Ishikawa (cell line): ENCODE measurements around the gene ELP4.

ENCODE experiments used
- CEBPB ChIP-seq: IDR thresholded peaks from 2 replicates; pipeline ENCODE4 v1.6.1; 2012
- CREB1 ChIP-seq: IDR thresholded peaks from 2 replicates; pipeline ENCODE4 v1.6.1; 2012; ENCODE audit warnings: low read depth
- EGR1 ChIP-seq: IDR thresholded peaks from 2 replicates; pipeline ENCODE4 v1.6.1; 2012
- EP300 ChIP-seq: IDR thresholded peaks from 2 replicates; pipeline ENCODE4 v1.6.1; 2012; ENCODE audit warnings: borderline replicate concordance
- FOXM1 ChIP-seq: IDR thresholded peaks from 2 replicates; pipeline ENCODE4 v1.6.1; 2012; ENCODE audit warnings: low read depth, borderline replicate concordance
- NFIC ChIP-seq: IDR thresholded peaks from 2 replicates; pipeline ENCODE4 v1.6.1; 2012
- RAD21 ChIP-seq: IDR thresholded peaks from 2 replicates; pipeline ENCODE4 v1.6.1; 2012; ENCODE audit warnings: low read depth
- TAF1 ChIP-seq: IDR thresholded peaks from 2 replicates; pipeline ENCODE4 v1.6.1; 2012; ENCODE audit warnings: low read depth, mild to moderate bottlenecking
- TCF12 ChIP-seq: IDR thresholded peaks from 2 replicates; pipeline ENCODE4 v1.6.1; 2012; ENCODE audit warnings: low read depth
- TEAD4 ChIP-seq: IDR thresholded peaks from 2 replicates; pipeline ENCODE4 v1.6.1; 2012
- YY1 ChIP-seq: IDR thresholded peaks from 2 replicates; pipeline ENCODE4 v1.6.1; 2012; ENCODE audit warnings: low read depth
- ZBTB7A ChIP-seq: IDR thresholded peaks from 2 replicates; pipeline ENCODE4 v1.6.1; 2012; ENCODE audit warnings: low read depth
- TF ChIP-seq, protein P1 (sequence below): IDR thresholded peaks from 2 replicates; pipeline ENCODE4 v1.6.1; 2012; ENCODE audit warnings: low read depth, mild to moderate bottlenecking
- TF ChIP-seq, protein P2 (sequence below): IDR thresholded peaks from 2 replicates; pipeline ENCODE4 v1.6.1; 2012
- TF ChIP-seq, protein P3 (sequence below): IDR thresholded peaks from 2 replicates; pipeline ENCODE4 v1.6.1; 2012

The ELP4 gene

DNA sequence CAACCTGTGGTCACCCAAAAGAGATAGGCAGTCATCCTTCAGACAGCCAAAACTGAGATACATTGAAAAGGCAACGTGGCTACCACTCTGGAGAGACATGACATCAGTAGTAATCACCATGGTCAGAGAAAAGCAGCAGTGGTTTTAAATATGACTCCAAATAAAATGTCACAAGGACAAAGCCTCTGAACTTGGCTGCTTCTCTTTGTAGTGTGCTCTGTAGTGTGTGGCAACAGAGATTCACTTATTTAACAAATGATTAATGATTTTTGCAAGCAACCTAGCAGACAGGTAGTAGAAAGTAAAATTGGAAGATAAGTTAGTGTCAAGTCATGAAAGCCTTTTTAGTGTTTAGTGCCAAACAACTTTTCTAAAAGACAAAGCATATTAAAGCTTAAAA is 238.0 kb downstream of the ELP4 start:
- TF ChIP-seq RAD21 (no peak), ZBTB7A (no peak), EP300 (no peak), TEAD4 (no peak), TAF1 (no peak), TCF12 (no peak), CEBPB (no peak)
- TF ChIP-seq, protein P1, sequence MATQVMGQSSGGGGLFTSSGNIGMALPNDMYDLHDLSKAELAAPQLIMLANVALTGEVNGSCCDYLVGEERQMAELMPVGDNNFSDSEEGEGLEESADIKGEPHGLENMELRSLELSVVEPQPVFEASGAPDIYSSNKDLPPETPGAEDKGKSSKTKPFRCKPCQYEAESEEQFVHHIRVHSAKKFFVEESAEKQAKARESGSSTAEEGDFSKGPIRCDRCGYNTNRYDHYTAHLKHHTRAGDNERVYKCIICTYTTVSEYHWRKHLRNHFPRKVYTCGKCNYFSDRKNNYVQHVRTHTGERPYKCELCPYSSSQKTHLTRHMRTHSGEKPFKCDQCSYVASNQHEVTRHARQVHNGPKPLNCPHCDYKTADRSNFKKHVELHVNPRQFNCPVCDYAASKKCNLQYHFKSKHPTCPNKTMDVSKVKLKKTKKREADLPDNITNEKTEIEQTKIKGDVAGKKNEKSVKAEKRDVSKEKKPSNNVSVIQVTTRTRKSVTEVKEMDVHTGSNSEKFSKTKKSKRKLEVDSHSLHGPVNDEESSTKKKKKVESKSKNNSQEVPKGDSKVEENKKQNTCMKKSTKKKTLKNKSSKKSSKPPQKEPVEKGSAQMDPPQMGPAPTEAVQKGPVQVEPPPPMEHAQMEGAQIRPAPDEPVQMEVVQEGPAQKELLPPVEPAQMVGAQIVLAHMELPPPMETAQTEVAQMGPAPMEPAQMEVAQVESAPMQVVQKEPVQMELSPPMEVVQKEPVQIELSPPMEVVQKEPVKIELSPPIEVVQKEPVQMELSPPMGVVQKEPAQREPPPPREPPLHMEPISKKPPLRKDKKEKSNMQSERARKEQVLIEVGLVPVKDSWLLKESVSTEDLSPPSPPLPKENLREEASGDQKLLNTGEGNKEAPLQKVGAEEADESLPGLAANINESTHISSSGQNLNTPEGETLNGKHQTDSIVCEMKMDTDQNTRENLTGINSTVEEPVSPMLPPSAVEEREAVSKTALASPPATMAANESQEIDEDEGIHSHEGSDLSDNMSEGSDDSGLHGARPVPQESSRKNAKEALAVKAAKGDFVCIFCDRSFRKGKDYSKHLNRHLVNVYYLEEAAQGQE: no peak
- TF ChIP-seq, protein P2, sequence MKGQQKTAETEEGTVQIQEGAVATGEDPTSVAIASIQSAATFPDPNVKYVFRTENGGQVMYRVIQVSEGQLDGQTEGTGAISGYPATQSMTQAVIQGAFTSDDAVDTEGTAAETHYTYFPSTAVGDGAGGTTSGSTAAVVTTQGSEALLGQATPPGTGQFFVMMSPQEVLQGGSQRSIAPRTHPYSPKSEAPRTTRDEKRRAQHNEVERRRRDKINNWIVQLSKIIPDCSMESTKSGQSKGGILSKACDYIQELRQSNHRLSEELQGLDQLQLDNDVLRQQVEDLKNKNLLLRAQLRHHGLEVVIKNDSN: no peak

DNA sequence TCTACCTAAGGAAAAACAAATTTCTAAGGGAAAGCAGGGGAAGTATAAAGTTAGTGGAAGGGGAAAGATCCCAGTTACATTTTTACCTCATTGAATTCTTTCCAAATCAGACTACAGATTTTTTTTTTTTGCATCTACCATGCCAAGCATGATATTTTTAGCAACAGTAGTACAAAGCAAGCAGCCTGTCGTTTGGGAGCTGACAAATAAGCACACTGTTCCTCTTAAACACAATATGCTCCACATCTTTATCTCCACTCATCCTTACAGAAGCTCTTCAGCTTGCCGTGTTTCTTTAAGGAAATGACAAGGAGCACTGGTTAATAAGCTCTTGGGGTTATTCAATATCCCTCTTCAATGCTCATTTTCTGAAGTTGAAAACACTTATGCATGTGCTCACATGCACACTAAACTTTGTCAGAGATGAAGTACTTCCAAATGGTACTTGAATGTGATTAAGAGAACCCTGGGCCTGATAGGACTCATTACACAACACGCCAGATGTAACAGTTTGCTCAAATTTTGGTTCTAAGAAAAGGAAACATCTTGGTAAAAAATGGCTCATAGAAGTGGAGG is 247.8 kb downstream of the ELP4 start:
- TF ChIP-seq RAD21: no peak
- TF ChIP-seq, protein P3, sequence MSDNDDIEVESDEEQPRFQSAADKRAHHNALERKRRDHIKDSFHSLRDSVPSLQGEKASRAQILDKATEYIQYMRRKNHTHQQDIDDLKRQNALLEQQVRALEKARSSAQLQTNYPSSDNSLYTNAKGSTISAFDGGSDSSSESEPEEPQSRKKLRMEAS: no peak
- TF ChIP-seq FOXM1: no peak
- TF ChIP-seq EGR1: no peak
- TF ChIP-seq, protein P2: no peak
- no peak for TF ChIP-seq ZBTB7A
- no peak for TF ChIP-seq TCF12
- TF ChIP-seq TAF1: no peak

DNA sequence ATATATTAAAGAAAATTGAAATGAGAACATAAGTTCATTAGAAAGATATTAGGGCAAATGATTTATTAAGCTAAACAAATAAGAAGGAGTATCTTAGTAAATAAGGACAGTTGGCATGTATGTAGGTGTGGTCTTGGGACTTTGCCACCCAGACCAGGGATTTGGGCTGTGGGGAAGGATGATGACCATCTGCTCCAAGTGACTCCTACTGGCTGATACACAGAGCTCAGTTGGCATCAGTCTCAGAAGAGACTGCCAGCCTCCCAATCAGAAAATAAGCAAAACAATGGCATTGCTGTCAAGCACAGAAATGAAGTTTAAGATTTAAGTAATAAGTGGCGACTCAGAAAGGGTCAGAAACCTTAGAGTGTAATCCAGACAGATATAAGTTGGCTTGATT is 252.1 kb downstream of the ELP4 start:
- TF ChIP-seq CREB1 (no peak), CEBPB (no peak), TAF1 (no peak), EGR1 (no peak), TCF12 (no peak), NFIC (no peak), FOXM1 (no peak), RAD21 (no peak), ZBTB7A (no peak), EP300 (no peak), YY1 (no peak), TEAD4 (no peak)
- TF ChIP-seq, protein P2: no peak
- TF ChIP-seq, protein P1: no peak
- TF ChIP-seq, protein P3: no peak

DNA sequence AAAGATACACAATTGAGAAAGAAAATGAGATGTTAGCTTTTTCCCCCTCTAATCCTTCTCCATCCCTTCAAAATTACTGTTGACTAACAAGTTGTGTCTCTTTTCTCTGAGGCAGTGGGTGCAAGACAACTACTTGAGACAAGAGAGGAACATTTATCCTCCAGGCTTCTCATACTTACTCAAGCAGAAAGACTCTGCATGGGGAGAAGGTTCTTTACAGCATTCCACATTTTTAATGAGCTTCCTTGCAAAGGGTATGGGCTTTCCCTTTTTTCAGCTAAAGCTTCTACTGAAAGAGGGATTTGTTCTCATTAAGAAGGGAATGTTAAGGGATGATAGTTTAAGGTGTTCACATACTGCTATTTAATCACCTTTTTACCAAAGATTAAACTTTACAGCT is 253.7 kb downstream of the ELP4 start:
- TF ChIP-seq ZBTB7A (no peak), EGR1 (no peak), EP300 (no peak), TCF12 (no peak), YY1 (no peak)
- TF ChIP-seq, protein P2: no peak
- TF ChIP-seq, protein P3: no peak
- TF ChIP-seq, protein P1: no peak
